ENCODE results near the gene IL1RAP.

The IL1RAP gene

GRCh38 chr3:190513409-190514370 lies at the start of gene IL1RAP:
Gene IL1RAP, plus strand, starts transcription at chr3:190514085. Its CDS starts 50,205 bp downstream, at chr3:190564290.
- peak; percentile 91 for TF ChIP-seq CEBPB (IDR thresholded peaks at IDR 0.05)
- TF ChIP-seq FOXM1 (IDR thresholded peaks at IDR 0.05; ENCODE audit: borderline replicate concordance, low read depth), result no peak
- TF ChIP-seq NFIC (IDR thresholded peaks at IDR 0.05), result peak; percentile 83
- TF ChIP-seq ZBTB7A (IDR thresholded peaks at IDR 0.05; ENCODE audit: low read depth), result no peak
- 0 out of 2 replicates have a peak, but pooled peaks have one; percentile 41 for TF ChIP-seq YY1 (IDR thresholded peaks at IDR 0.05; ENCODE audit: low read depth)
- TF ChIP-seq REST (IDR thresholded peaks at IDR 0.05; ENCODE audit: low read depth), result no peak
- TF ChIP-seq TCF12 (IDR thresholded peaks at IDR 0.05; ENCODE audit: low read depth), result no peak
- no peak for TF ChIP-seq CREB1 (IDR thresholded peaks at IDR 0.05; ENCODE audit: low read depth)
- no peak for TF ChIP-seq TEAD4 (IDR thresholded peaks at IDR 0.05)
- TF ChIP-seq EGR1 (IDR thresholded peaks at IDR 0.05), result no peak
- no peak; the same call in 1 of the 2 replicates for TF ChIP-seq EP300 (IDR thresholded peaks at IDR 0.05; ENCODE audit: borderline replicate concordance)
- TF ChIP-seq, protein P1, sequence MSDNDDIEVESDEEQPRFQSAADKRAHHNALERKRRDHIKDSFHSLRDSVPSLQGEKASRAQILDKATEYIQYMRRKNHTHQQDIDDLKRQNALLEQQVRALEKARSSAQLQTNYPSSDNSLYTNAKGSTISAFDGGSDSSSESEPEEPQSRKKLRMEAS (IDR thresholded peaks at IDR 0.05), result peak; percentile 77
- TF ChIP-seq TAF1 (IDR thresholded peaks at IDR 0.05; ENCODE audit: low read depth), result peak; percentile 68
- TF ChIP-seq USF1 (IDR thresholded peaks at IDR 0.05), result no peak
- TF ChIP-seq RAD21 (IDR thresholded peaks at IDR 0.05; ENCODE audit: low read depth), result 0 out of 2 replicates have a peak, but pooled peaks have one; percentile 8

DNA sequence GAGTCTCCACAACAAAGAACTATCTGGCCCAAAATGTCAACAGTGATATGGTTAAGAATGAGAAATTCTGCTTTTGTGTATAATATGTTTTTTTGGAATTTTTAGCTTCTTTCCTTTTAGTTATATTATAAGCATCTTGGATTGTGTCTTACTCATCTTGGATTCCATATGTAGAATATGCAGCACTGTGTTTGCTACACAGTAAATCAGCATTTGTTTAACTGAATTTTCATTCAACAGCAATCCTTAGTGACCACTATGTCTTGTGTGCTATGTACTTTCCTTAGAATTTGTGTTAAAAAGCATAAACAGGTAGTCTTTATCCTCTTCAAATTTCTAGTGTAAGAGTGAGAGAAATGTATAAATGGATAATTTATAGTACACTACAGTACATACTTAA lies 46.0 kb upstream of the IL1RAP start:
- TF ChIP-seq TAF1 (IDR thresholded peaks at IDR 0.05; ENCODE audit: low read depth), result no peak
- no peak for TF ChIP-seq FOXM1 (IDR thresholded peaks at IDR 0.05; ENCODE audit: borderline replicate concordance, low read depth)
- no peak for TF ChIP-seq RAD21 (IDR thresholded peaks at IDR 0.05; ENCODE audit: low read depth)
- no peak for TF ChIP-seq TCF12 (IDR thresholded peaks at IDR 0.05; ENCODE audit: low read depth)
- no peak for TF ChIP-seq NFIC (IDR thresholded peaks at IDR 0.05)
- no peak for TF ChIP-seq TEAD4 (IDR thresholded peaks at IDR 0.05)
- TF ChIP-seq REST (IDR thresholded peaks at IDR 0.05; ENCODE audit: low read depth), result no peak
- TF ChIP-seq, protein P1 (IDR thresholded peaks at IDR 0.05), result no peak
- no peak for TF ChIP-seq ZBTB7A (IDR thresholded peaks at IDR 0.05; ENCODE audit: low read depth)
- TF ChIP-seq CREB1 (IDR thresholded peaks at IDR 0.05; ENCODE audit: low read depth), result no peak
- TF ChIP-seq EGR1 (IDR thresholded peaks at IDR 0.05), result no peak
- TF ChIP-seq YY1 (IDR thresholded peaks at IDR 0.05; ENCODE audit: low read depth), result no peak
- no peak for TF ChIP-seq EP300 (IDR thresholded peaks at IDR 0.05; ENCODE audit: borderline replicate concordance)
- TF ChIP-seq CEBPB (IDR thresholded peaks at IDR 0.05), result no peak

DNA sequence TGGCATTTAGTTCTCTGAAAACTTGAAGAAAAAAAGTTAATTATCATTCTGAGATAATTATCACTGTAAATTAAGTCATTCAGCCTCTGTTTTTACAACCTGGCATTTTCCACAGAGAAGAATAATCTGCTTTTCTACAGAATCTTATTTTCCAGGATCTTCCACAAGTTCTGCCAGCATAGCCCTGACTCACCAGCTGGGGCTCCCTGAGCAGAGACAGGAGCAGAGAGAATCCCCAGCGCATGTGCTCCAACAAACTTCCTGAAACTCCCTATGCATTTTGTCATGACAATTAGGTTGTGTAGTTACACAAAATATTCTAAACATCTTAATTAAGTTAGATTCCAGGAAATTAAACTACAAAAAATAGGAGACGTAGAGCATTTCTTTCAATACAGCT lies 32.1 kb upstream of the IL1RAP start:
- TF ChIP-seq RAD21 (IDR thresholded peaks at IDR 0.05; ENCODE audit: low read depth) (no peak), REST (IDR thresholded peaks at IDR 0.05; ENCODE audit: low read depth) (no peak), TAF1 (IDR thresholded peaks at IDR 0.05; ENCODE audit: low read depth) (no peak), FOXM1 (IDR thresholded peaks at IDR 0.05; ENCODE audit: borderline replicate concordance, low read depth) (no peak), NFIC (IDR thresholded peaks at IDR 0.05) (no peak), USF1 (IDR thresholded peaks at IDR 0.05) (no peak), CREB1 (IDR thresholded peaks at IDR 0.05; ENCODE audit: low read depth) (no peak), EGR1 (IDR thresholded peaks at IDR 0.05) (no peak)

All from Ishikawa (cell line).